Hepatocyte (in vitro differentiated cells): Measurements from ENCODE around the gene RRP12. TPM values are rescaled to one million over a fixed set of nuclear protein-coding genes. Genes with fewer than 3 reads are reported as not detected.

Experiments used
- DNase-seq: peaks from one replicate; pipeline ENCODE4 v3.0.0-alpha.2; 2016; ENCODE audit warnings: low spot score
- H2AFZ ChIP-seq: fragments of 200-600 bp; sonication (generic); 2 replicates; pipeline ENCODE4 v1.6.0; 2016; ENCODE audit warnings: antibody characterized with exemption, mild to moderate bottlenecking
- H3K27ac ChIP-seq: fragments of 200-600 bp; sonication (generic); 2 replicates; pipeline ENCODE4 v1.5.1; 2016; ENCODE audit warnings: mild to moderate bottlenecking
- H3K27me3 ChIP-seq: fragments of 200-600 bp; sonication (generic); 2 replicates; pipeline ENCODE4 v1.6.1; 2016
- H3K36me3 ChIP-seq: fragments of 200-600 bp; sonication (generic); replicated peaks from 2 replicates; pipeline ENCODE4 v1.5.1; 2016; ENCODE audit warnings: low read depth; ENCODE audit not compliant: insufficient read depth
- H3K4me1 ChIP-seq: fragments of 200-600 bp; sonication (generic); 2 replicates; pipeline ENCODE4 v1.5.1; 2016; ENCODE audit warnings: mild to moderate bottlenecking, moderate library complexity; ENCODE audit not compliant: insufficient read depth
- H3K4me2 ChIP-seq: fragments of 200-600 bp; sonication (generic); 2 replicates; pipeline ENCODE4 v1.6.0; 2016
- H3K4me3 ChIP-seq: fragments of 200-600 bp; sonication (generic); 2 replicates; pipeline ENCODE4 v1.5.1; 2016; ENCODE audit warnings: mild to moderate bottlenecking
- H3K79me2 ChIP-seq: fragments of 200-600 bp; sonication (generic); 2 replicates; pipeline ENCODE4 v1.6.0; 2017; ENCODE audit warnings: mild to moderate bottlenecking
- H3K9me2 ChIP-seq: fragments of 200-600 bp; sonication (generic); replicated peaks from 2 replicates; pipeline ENCODE4 v1.6.0; 2017; ENCODE audit warnings: mild to moderate bottlenecking; ENCODE audit not compliant: insufficient read depth
- H3K9me3 ChIP-seq: fragments of 200-600 bp; sonication (generic); 2 replicates; pipeline ENCODE4 v1.5.1; 2016; ENCODE audit warnings: low read depth, mild to moderate bottlenecking
- H4K20me1 ChIP-seq: fragments of 200-600 bp; sonication (generic); 2 replicates; pipeline ENCODE4 v1.6.0; 2016; ENCODE audit warnings: mild to moderate bottlenecking; ENCODE audit not compliant: insufficient read depth, poor library complexity, severe bottlenecking
- CTCF ChIP-seq: fragments of 200-600 bp; sonication (generic); IDR thresholded peaks from 2 replicates; pipeline ENCODE4 v1.5.1; 2016; ENCODE audit warnings: antibody characterized with exemption, mild to moderate bottlenecking; ENCODE audit not compliant: poor library complexity
- EZH2 ChIP-seq: fragments of 200-600 bp; sonication (generic); IDR thresholded peaks from 2 replicates; pipeline ENCODE4 v1.6.1; 2016; ENCODE audit warnings: antibody characterized with exemption, mild to moderate bottlenecking, borderline replicate concordance
- EZH2phosphoT487 ChIP-seq: fragments of 200-600 bp; sonication (generic); IDR thresholded peaks from one replicate; pipeline ENCODE4 v1.6.1; 2018; ENCODE audit warnings: antibody characterized with exemption, mild to moderate bottlenecking, low read depth, moderate library complexity; ENCODE audit not compliant: unreplicated experiment, severe bottlenecking
- WGBS: methylation state at CpG from one replicate; pipeline ENCODE4 v1.1.6; 2016; ENCODE audit warnings: low lambda C conversion rate; ENCODE audit errors: missing lambda C conversion rate; 5-methylcytosine and 5-hydroxymethylcytosine counted together
- polyA plus RNA-seq: library from polyadenylated mRNA; unstranded; fragments of >200 nt; fragmentation: Nextera tagmentation; extraction: Ambion mirVana; gene quantifications from 2 replicates; pipeline ENCODE4 v1.2.1, GENCODE V29; 2016
- total RNA-seq: library from RNA; depleted of rRNA; stranded (reverse); fragments of >200 nt; gene quantifications from 2 replicates; pipeline ENCODE4 v1.2.3, GENCODE V29; 2014

The RRP12 gene
- total and polyA plus RNA-seq, 2 experiments from 2014 or later = 10.6 to 20.6 TPM

- WGBS = 1% methylated on average over 87 of the region's 89 CpGs
- no peaks in the 10 kb centered on the region for H3K27me3 ChIP-seq
- H3K27ac ChIP-seq = peak overlapping the region; percentile 94
- no peaks in the 10 kb centered on the region for H3K9me3 ChIP-seq
- peak overlapping the region; percentile 11 for H2AFZ ChIP-seq
- TF ChIP-seq CTCF (no peak), EZH2phosphoT487 (no peak), EZH2 (no peak)
- peak overlapping the region; percentile 91 for H3K4me2 ChIP-seq
- H3K36me3 ChIP-seq = no peaks in the 10 kb centered on the region
- H3K4me1 ChIP-seq = peaks cover 43% of the 10 kb centered on the region
- H3K9me2 ChIP-seq = no peaks in the 10 kb centered on the region
- DNase-seq = peak; percentile 59
- H4K20me1 ChIP-seq = no peaks in the 10 kb centered on the region
- peak overlapping the region; percentile 45 for H3K4me3 ChIP-seq
- H3K79me2 ChIP-seq = peaks cover 45% of the 10 kb centered on the region
Observed at GRCh38 chr10:97333601-97334369, 67.4 kb downstream of the RRP12 start.

GRCh38 chr10:97333351-97333600, 67.9 kb downstream of the RRP12 start:
- H3K4me1 ChIP-seq = peaks cover 45% of the 10 kb centered on the region
- DNase-seq = peak; percentile 52
- H3K79me2 ChIP-seq = peaks cover 45% of the 10 kb centered on the region
- peak overlapping the region; percentile 94 for H3K27ac ChIP-seq
- H3K9me3 ChIP-seq = no peaks in the 10 kb centered on the region
- no peaks in the 10 kb centered on the region for H3K36me3 ChIP-seq
- H3K27me3 ChIP-seq = no peaks in the 10 kb centered on the region
- no peaks in the 10 kb centered on the region for H3K9me2 ChIP-seq
- WGBS = 1% methylated on average over 7 of the region's 7 CpGs
- no peaks in the 10 kb centered on the region for H4K20me1 ChIP-seq
- peak overlapping the region; percentile 11 for H2AFZ ChIP-seq
- peak overlapping the region; percentile 45 for H3K4me3 ChIP-seq
- no peak for TF ChIP-seq CTCF
- no peak for TF ChIP-seq EZH2phosphoT487
- TF ChIP-seq EZH2 = no peak
- H3K4me2 ChIP-seq = peak overlapping the region; percentile 91

GRCh38 chr10:97332591-97333350, 68.4 kb downstream of the RRP12 start:
- Histone ChIP-seq H3K79me2 (peaks cover 45% of the 10 kb centered on the region), H3K27me3 (no peaks in the 10 kb centered on the region), H3K4me1 (peaks cover 49% of the 10 kb centered on the region), H3K27ac (peak overlapping the region; percentile 94), H3K4me2 (peak overlapping the region; percentile 91), H3K9me2 (no peaks in the 10 kb centered on the region), H3K9me3 (no peaks in the 10 kb centered on the region), H4K20me1 (no peaks in the 10 kb centered on the region), H3K4me3 (peak overlapping the region; percentile 45), H3K36me3 (no peaks in the 10 kb centered on the region), H2AFZ (peak overlapping the region; percentile 61)
- DNase-seq = peak; percentile 82
- TF ChIP-seq EZH2 (no peak), EZH2phosphoT487 (no peak), CTCF (peak; percentile 41)
- 5% methylated on average over 18 of the region's 18 CpGs for WGBS
